Measurements from ENCODE around the gene EBF4. TPM values are rescaled to one million over a fixed set of nuclear protein-coding genes. Genes with fewer than 3 reads are reported as not detected.

The EBF4 gene
- total and polyA plus RNA-seq, 10 of the 15 experiments (the other 5 are each of a cell fraction or from before 2014, with no cell fraction given) = 0.13 TPM; not detected in 9

DNA sequence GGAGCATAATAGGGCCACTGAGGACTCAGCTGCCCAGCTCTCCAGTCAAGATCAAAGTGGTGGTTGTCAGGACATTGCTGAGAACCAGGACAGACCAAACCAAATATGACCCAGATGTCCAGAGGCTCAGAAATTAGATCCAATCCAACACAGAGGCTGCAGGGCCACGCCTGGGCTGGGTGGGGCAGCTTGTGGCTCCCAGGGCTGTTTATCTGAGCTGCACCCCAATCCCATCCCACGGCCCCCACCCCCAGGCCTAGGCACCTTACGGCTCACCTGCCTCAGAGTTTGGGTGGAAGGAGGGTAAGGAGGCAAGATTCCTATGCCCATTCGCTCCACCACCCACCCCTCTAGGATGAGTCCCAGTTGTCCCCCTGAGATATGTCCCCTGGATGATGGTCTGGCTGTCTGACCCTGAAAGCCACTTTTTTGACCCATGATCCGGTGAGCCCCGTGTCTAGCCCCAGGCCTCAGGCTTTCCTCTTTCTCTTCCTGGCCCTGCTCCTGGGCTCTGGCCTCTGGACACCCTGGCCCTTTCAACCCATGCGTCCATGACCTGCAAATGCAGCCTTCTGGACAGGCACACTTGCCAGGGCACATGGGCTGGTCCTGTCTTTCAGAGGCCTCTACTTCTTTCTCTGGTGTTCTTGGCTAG, 67.8 kb downstream of the EBF4 start:
- H3K27ac ChIP-seq (ENCODE audit: control insufficient read depth, insufficient read depth) = no peak overlapping the region
- H3K36me3 ChIP-seq (ENCODE audit: control insufficient read depth in 2 of 2, insufficient read depth in 2 of 2, low read length in 1 of 2) = no peaks in the 10 kb centered on the region
- DNase-seq (ENCODE audit: low read depth, low spot score) = no peak
- ChIA-PET SMC1A (ENCODE audit: uncharacterized antibody, unreplicated experiment) (no interaction called here), RAD21 (ENCODE audit: unreplicated experiment) (no interaction called here), POLR2A (no interaction called here), CTCF (no interaction called here)
- TF ChIP-seq BMI1 (IDR thresholded peaks at IDR 0.05; ENCODE audit: borderline replicate concordance) (no peak), GABPA (IDR thresholded peaks at IDR 0.05; ENCODE audit: low read depth) (no peak), EED (IDR thresholded peaks at IDR 0.05; ENCODE audit: low read depth) (no peak), NBN (IDR thresholded peaks at IDR 0.05) (no peak), SP1 (IDR thresholded peaks at IDR 0.05; ENCODE audit: low read depth, low read length) (no peak)
- TF ChIP-seq, protein P1, sequence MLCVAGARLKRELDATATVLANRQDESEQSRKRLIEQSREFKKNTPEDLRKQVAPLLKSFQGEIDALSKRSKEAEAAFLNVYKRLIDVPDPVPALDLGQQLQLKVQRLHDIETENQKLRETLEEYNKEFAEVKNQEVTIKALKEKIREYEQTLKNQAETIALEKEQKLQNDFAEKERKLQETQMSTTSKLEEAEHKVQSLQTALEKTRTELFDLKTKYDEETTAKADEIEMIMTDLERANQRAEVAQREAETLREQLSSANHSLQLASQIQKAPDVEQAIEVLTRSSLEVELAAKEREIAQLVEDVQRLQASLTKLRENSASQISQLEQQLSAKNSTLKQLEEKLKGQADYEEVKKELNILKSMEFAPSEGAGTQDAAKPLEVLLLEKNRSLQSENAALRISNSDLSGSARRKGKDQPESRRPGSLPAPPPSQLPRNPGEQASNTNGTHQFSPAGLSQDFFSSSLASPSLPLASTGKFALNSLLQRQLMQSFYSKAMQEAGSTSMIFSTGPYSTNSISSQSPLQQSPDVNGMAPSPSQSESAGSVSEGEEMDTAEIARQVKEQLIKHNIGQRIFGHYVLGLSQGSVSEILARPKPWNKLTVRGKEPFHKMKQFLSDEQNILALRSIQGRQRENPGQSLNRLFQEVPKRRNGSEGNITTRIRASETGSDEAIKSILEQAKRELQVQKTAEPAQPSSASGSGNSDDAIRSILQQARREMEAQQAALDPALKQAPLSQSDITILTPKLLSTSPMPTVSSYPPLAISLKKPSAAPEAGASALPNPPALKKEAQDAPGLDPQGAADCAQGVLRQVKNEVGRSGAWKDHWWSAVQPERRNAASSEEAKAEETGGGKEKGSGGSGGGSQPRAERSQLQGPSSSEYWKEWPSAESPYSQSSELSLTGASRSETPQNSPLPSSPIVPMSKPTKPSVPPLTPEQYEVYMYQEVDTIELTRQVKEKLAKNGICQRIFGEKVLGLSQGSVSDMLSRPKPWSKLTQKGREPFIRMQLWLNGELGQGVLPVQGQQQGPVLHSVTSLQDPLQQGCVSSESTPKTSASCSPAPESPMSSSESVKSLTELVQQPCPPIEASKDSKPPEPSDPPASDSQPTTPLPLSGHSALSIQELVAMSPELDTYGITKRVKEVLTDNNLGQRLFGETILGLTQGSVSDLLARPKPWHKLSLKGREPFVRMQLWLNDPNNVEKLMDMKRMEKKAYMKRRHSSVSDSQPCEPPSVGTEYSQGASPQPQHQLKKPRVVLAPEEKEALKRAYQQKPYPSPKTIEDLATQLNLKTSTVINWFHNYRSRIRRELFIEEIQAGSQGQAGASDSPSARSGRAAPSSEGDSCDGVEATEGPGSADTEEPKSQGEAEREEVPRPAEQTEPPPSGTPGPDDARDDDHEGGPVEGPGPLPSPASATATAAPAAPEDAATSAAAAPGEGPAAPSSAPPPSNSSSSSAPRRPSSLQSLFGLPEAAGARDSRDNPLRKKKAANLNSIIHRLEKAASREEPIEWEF (IDR thresholded peaks at IDR 0.05; ENCODE audit: insufficient replicate concordance, low read depth, low read length) = no peak
- TF ChIP-seq, protein P2, sequence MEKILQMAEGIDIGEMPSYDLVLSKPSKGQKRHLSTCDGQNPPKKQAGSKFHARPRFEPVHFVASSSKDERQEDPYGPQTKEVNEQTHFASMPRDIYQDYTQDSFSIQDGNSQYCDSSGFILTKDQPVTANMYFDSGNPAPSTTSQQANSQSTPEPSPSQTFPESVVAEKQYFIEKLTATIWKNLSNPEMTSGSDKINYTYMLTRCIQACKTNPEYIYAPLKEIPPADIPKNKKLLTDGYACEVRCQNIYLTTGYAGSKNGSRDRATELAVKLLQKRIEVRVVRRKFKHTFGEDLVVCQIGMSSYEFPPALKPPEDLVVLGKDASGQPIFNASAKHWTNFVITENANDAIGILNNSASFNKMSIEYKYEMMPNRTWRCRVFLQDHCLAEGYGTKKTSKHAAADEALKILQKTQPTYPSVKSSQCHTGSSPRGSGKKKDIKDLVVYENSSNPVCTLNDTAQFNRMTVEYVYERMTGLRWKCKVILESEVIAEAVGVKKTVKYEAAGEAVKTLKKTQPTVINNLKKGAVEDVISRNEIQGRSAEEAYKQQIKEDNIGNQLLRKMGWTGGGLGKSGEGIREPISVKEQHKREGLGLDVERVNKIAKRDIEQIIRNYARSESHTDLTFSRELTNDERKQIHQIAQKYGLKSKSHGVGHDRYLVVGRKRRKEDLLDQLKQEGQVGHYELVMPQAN (conservative IDR thresholded peaks at IDR 0.05) = no peak
- no peak for FAIRE-seq
- WGBS (ENCODE audit: insufficient coverage, insufficient replicate concordance, low lambda C conversion rate, missing lambda C conversion rate) = 31% methylated on average over 7 of the region's 7 CpGs
- no peaks in the 10 kb centered on the region; a peak in 1 of 4 replicates for H3K27me3 ChIP-seq (replicated peaks in 1 of 2; ENCODE audit: control insufficient read depth in 2 of 2, insufficient read depth in 2 of 2, low read length in 1 of 2)
- no peak overlapping the region for H2AFZ ChIP-seq (ENCODE audit: control insufficient read depth, low read depth, low read length)
- no peaks in the 10 kb centered on the region for H3K79me2 ChIP-seq (ENCODE audit: control insufficient read depth, insufficient read depth, low read length)
- H3K4me3 ChIP-seq = no peak overlapping the region
- no peak overlapping the region for H3K9ac ChIP-seq (ENCODE audit: control insufficient read depth, insufficient read depth, low read length)
- no TSS peak for BruUV-seq (replicated peaks)
- no peaks in the 10 kb centered on the region for H3K4me1 ChIP-seq (ENCODE audit: control insufficient read depth, insufficient read depth, low read length)
- no peak for ATAC-seq
- intact Hi-C loops (cut with micrococcal nuclease; ENCODE audit: unreplicated experiment) (no loop called here), in situ Hi-C loops (cut with MboI) (no loop called here)
- no peak overlapping the region for H3K4me2 ChIP-seq (ENCODE audit: control insufficient read depth, insufficient read depth)
- no peaks in the 10 kb centered on the region for H3K9me3 ChIP-seq (replicated peaks; ENCODE audit: control insufficient read depth, insufficient read depth, low read length)
- no peaks in the 10 kb centered on the region for H4K20me1 ChIP-seq (ENCODE audit: control insufficient read depth, insufficient read depth)

Data from GM12878 (cell line).